ENCODE results near the gene POTEB3.
"Not testable (repeated sequence)": the region's sequence is repeated elsewhere in the genome, so short reads cannot be mapped to it uniquely, and the experiment has no call there.

DNA sequence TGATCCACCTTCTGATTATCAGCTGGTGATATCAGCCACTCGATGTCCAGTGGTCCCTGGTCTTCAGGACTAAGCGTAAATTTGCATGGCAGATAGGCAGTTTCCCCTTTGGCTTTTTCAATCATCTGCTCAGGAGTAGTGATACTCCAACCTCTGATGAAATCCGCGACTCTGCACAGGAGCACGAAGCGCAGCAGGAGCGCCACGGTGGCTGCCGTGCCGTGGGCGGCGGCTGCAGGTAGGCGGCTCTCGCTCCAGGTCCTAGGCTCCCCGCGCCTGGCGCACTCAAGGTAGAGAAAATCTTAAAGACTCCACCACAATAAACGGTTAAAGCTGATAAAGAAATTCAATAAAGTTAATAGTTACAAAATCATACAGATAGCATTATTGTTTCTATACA is 66.6 kb downstream of the POTEB3 start:
- not testable (repeated sequence) for TF ChIP-seq EP300 (IDR thresholded peaks at IDR 0.05; ENCODE audit: low read depth); POLR2AphosphoS5 (IDR thresholded peaks at IDR 0.05); POLR2A (IDR thresholded peaks at IDR 0.05)
- TF ChIP-seq, protein P1, sequence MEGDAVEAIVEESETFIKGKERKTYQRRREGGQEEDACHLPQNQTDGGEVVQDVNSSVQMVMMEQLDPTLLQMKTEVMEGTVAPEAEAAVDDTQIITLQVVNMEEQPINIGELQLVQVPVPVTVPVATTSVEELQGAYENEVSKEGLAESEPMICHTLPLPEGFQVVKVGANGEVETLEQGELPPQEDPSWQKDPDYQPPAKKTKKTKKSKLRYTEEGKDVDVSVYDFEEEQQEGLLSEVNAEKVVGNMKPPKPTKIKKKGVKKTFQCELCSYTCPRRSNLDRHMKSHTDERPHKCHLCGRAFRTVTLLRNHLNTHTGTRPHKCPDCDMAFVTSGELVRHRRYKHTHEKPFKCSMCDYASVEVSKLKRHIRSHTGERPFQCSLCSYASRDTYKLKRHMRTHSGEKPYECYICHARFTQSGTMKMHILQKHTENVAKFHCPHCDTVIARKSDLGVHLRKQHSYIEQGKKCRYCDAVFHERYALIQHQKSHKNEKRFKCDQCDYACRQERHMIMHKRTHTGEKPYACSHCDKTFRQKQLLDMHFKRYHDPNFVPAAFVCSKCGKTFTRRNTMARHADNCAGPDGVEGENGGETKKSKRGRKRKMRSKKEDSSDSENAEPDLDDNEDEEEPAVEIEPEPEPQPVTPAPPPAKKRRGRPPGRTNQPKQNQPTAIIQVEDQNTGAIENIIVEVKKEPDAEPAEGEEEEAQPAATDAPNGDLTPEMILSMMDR (IDR thresholded peaks at IDR 0.05): not testable (repeated sequence)
